RPMI8226 (cell line): ENCODE measurements around the gene S100A16.
A peak's percentile ranks its signal among the peaks of the same experiment; 100 is the strongest.
"Not testable (repeated sequence)": the region's sequence is repeated elsewhere in the genome, so short reads cannot be mapped to it uniquely, and the experiment has no call there.

ENCODE experiments used
- DNase-seq: peaks from one replicate; pipeline ENCODE4 v3.0.0-alpha.2; 2015

S100A16 gene

DNA sequence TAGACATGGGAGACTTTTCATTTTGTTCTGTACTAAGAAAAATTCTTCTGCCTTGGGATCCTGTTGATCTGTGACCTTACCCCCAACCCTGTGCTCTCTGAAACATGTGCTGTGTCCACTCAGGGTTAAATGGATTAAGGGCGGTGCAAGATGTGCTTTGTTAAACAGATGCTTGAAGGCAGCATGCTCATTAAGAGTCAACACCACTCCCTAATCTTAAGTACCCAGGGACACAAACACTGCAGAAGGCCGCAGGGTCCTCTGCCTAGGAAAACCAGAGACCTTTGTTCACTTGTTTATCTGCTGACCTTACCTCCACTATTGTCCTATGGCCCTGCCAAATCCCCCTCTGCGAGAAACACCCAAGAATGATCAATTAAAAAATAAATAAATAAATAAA, 29.4 kb downstream of the S100A16 start:
- DNase-seq: not testable (repeated sequence)

DNA sequence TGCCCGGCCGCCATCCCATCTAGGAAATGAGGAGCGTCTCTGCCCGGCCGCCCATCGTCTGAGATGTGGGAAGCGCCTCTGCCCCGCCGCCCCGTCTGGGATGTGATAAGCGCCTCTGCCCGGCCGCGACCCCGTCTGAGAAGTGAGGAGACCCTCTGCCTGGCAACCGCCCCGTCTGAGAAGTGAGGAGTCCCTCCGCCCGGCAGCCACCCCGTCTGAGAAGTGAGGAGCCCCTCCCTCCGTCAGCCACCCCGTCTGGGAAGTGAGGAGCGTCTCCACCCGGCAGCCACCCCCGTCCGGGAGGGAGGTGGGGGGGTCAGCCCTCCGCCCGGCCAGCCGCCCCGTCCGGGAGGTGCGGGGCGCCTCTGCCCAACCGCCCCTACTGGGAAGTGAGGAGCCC, 30.1 kb downstream of the S100A16 start:
- not testable (repeated sequence) for DNase-seq

DNA sequence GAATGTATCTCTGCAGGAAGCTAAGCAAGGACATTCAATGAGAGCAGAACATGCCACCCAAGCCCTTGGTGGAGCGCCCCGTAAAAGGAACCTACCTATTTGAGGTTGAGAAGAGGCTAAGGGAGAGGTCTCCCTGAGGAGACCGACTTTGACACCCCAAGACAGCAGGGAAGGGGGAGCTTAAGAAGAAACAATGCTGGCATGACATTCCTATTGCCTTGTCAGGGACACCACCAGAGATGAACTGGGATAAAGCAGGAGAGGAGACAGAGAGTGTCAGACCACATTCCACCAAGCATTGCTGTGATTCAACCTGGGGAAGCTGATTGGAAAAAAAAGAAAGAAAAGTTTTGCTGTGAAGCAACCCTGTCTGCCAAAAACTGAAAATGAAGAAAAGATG, 34.0 kb downstream of the S100A16 start:
- no peak for DNase-seq

DNA sequence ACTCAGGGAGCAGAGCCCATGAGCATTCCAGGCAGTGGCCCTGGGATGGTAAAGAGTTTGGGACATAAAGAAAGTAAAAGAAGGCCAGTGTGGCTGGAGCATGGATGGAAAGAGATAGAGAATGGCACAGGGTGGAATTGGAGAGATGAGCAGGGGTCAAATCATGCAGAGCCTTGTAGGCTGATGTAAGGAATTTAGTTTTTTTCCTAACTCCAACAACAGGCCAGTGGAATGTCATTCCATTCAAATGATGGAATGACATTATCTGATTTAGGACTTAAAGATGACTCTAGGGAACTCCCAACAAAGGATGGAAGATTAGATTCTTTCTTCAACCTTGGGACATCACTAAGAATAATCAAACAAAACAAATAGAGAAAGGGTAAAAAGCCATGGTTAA, 34.4 kb downstream of the S100A16 start:
- DNase-seq: no peak

DNA sequence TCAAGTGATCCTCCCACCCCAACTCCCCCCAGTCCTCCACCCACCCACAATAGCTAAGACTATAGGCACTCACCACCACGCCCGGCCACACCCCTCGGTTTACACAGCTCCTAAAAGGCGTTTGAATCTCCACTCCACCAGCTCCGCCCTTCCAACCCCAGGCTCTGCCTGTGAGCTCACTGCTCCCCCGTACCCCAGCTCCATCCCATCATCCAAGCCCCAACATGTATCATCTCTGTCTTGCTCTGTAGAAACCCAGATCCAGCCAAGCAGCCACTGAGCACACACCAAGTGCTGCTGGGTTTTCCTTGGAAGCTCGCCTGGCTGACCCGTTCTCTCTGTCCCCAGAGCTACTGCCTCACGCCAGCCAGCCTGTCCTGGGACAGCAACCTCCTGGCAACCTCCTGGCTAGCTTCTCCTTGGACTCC, 35.3 kb downstream of the S100A16 start:
- DNase-seq: no peak

DNA sequence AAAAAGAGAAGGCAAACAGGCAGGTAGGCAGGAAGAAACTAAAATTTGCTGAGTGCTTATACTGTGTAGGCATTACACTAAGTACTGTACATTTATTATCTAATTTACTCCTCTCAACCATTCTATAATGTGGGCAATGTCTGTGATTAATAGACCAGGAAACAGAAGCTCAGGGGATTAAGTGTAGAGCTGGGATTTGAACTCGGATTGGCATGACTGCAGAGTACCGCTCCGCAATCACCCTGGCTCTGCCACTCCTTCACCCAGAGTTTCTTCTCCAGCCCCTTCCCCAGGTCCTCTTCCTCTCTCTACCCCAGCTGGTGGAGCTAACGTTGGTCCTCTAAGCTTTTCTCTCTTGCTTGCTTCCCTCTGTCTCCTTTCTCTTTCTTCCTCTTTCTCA, 35.8 kb downstream of the S100A16 start:
- no peak for DNase-seq

DNA sequence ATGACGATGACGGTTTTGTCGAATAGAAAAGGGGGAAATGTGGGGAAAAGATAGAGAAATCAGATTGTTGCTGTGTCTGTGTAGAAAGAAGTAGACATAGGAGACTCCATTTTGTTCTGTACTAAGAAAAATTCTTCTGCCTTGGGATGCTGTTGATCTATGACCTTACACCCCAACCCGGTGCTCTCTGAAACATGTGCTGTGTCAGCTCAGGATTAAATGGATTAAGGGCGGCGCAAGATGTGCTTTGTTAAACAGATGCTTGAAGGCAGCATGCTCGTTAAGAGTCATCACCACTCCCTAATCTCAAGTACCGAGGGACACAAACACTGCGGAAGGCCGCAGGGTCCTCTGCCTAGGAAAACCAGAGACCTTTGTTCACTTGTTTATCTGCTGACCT, 37.4 kb downstream of the S100A16 start:
- DNase-seq: not testable (repeated sequence)

DNA sequence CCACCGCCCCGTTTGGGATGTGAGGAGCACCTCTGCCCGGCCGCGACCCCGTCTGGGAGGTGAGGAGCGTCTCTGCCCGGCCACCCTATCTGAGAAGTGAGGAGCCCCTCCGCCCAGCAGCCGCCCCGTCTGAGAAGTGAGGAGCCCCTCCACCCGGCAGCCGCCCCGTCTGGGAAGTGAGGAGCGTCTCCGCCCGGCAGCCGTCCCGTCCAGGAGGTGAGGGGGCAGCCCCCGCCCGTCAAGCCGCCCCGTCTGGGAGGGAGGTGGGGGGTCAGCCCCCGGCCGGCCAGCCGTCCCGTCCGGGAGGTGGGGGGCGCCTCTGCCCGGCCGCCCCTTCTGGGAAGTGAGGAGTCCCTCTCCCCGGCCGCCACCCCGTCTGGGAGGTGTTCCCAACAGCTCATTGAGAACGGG, 37.9 kb downstream of the S100A16 start:
- DNase-seq: not testable (repeated sequence)

DNA sequence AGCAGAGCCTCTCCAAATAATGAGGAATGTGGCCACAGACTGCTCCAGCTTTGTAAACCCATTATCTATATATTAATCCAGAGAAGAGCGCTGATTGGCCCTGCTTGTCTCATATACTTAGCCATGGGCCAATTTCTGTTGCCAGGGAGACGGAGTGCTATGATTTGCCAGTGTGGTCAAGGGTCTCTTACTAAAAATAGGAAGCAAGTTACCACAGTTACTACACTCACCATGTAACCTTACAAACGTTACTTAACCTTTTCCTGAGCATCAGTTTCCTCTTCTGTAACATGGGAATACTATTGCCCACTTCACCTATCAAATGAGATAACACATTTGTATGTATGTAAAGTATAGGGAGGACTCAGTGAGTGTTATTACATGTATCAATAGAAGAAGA, 39.6 kb downstream of the S100A16 start:
- no peak for DNase-seq

DNA sequence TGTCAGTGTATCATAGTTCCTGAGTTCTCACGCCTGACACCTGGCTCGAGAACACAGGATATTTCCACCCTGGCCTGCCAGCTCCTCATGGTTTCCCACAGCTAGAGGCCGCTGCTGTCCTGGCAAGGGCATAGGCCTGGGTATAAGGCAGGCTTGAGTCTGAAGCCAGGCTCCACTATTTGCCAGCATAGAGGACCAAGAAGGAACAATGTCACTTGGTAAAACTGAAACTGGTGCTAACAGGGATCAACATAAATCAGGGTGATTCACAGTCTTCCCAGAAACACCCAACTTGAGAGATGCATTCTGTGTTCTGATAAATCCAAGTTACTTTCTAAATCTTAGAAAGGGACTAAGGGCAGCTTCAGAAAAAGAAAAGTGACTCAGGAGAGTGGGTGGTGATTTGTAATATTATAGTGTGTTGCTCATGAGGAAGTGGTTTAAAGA, 40.3 kb downstream of the S100A16 start:
- DNase-seq: peak; percentile 90

DNA sequence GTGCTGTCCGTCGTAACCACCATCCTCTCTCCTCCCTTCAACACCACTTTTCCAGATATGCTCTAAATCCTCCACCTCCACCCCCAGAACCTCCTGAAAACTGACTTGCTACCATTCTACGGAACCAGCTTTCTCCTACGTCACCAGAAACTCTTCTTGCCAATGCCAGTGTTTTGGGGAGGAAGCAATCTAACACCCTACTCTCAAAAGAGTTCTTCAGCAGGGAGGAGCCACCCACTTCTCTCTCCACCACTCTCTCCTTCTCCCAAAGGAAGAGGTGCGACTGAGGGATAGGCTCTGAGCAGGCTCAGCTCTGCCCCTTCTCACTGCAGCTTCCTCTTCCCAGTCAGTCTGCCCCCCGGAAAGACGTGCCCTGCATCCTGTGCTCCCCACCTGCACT, 41.2 kb downstream of the S100A16 start:
- no peak for DNase-seq

DNA sequence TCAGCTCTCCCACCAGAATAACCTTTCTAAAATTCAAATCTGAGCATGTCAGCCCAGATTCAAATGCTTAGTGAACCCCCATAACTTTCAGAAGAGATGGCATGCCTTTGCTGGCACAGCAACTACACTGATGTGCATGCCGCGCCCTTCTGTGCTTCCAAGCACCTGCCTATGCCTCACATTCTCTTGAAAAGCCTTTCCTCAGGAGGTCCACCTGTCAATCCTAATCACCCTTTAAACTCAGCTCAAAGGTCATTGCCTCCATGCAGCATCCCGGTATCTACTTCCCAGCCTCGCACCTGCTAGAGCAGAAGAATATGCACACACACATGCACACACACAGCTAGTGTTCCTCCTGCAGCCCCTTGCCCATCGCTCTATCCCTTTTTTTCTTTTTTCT, 42.1 kb downstream of the S100A16 start:
- no peak for DNase-seq

DNA sequence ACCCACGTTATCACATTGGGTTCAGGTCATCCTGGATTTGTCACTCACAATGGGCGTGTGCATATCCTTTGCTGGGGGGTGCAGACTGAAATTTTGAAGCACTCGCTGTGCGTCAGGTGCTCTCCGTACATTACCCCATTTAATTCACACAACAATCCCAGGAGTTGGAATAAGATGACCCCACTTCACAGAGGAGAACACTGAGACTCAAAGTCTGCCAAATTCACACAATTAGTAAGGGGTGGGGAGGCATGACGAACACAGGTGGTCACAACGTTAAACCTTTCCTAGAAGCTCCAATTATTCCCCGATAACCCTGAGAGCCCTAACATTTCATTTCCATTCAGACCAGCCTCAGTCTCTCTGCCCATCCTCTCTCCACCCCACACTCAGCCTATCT, 43.5 kb downstream of the S100A16 start:
- no peak for DNase-seq

DNA sequence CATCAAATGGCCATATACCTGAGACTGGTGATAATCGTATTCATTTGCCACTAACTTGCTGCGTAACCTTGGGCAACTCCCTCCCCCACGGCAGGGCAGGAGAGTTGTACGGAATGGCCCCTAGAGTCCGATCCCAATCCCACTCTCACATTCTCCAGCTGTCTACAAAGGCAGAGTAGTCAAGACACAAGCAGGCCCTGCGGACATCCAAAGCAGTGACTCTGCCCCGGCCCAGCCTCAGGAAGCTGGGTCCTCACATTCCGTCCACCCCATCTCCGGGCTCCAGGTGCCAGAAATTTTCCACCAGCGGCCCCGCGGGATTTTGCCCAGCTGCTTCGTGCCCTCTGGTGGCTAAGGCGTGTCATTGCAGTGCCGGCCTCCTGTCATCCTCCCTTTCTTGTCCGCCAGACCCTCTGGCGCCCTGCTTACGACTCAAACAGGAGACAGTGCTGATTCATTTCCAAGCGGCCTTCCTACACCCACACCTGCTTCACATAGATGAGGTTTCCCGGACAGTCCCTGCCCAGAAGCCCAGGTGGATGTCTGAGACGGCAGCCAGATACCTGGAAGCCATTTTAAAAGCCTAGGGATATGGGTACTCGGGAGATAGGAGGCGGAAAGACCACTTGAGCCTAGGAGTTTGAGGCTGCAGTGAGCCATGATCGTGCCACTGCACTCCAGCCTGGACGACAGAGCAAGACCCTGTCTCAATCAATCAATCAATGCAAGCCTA, 44.4 kb downstream of the S100A16 start:
- peak; percentile 91 for DNase-seq

DNA sequence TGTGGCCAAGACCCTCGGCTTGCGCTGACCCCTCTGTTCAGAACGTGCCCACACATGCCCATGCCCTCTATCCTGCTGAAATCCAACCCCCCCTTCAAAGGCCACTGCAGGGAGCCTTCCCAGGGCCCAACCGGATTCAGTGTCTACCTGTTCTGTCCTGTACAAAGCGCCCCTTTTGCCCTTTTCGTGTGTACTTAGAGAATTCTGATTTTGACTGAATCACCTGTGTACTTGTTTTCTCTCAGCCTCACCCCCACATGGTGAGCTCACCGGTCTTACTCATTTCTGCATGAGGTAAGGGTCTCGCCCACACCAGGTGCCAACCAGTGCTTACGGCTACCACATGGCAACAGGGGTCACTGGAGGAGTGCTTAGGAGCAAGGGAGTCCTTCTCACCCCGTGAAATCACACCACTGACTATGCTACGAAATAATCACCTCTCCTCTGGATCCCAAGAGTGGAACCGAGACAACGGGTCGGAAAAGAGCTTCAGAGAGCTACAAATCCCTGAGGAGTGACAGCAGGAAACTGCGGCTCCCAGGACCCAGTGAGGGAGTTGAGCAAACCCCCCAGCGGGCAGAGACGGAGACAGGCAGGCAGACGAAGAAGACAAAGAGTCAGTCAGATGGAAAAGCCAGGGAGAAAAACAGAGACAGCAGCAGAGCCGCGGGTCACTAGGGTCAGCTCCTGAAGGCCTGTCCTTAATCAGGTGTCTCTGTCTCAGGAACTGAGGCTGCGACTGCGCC, 45.1 kb downstream of the S100A16 start:
- no peak for DNase-seq

DNA sequence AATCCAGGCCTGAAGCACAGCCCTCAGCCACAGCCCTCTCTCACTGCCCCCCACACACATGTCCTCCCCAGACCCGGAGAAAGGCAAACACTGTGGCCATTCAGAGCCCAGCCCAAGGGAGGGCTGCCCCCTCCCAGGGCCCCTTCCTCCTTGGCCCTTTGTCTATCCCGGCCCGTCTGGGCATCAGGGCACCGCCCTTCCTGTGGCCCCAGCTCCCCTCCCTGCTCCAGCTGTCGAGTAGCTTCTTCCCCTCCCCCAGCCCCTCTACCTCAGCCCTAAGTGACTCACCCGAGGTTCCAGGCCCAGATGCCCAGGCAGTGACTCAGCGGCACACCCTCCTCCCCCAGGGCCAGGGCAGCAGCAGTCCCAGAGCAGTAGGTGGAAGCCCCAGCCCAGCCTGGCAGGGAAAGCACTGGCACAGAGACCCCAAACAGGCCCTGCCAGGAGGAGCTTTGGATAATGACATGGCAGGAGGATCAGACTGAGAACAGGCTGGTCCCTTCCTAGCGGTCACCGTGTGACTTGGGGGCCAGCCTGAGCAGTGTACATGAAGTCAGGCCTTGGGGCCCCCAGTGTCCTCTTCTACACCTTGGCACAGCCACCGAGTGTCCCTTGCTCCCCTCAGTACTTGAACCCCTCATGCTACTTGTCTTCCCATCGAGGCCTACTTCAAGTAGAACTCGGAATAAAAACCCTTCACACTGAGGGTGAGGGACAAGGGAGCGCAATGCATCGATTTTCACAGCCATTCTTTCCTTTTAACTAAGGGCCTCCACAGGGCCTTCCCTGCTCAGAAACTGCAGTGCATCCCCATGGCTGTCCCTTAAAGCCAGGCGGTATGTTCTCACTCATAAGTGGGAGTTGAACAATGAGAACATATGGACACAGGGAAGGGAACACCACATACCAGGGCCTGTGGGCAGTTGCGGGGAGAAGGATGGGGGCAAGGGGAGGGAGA, 46.2 kb downstream of the S100A16 start:
- DNase-seq: peak; percentile 98

DNA sequence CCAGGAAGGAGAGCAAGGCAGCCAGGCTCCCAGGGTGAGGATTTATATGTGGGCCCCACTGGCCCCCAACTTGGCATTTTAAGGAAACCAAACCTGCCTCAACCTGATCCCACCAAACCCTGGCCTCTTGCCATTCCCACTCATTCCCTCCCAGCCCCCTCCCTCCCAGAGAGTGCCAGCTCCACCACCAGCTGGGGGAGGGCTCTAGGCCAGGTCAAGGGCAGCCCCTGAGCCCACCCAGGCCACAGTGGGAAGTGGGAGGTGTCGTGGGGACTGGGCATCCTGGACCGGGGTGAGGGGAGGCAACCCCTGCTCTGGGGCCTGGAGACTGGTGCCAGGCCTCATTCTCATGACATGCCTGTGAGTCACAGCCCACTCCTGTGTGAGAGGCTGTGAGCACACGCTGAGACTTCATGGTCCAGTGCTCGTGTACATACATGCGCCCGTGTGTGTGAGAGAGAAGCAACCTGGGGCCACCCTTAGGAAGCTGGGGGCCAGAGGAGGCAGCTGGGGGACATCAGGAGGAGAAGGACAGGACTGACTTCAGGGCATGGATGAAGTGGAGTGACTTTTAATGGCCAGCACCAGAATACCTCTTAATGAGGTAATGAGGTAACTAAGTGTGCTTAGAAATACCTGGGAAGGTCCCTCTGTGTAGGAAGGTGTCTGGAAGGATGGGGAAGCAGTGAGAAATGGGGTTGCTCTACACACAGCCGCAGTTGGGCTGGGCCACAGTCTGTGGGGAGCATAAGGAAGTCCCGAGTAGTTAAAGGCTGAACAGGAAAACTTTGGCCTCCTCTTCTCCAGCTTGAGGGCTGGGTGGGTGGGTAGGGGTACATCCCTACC, 47.2 kb downstream of the S100A16 start, which contains the start of gene S100A2:
TSS of gene S100A2 (minus strand) at position 316 of the 846 bp plus-strand sequence. CDS start 1,967 bp downstream, outside the sequence.
- no peak for DNase-seq

DNA sequence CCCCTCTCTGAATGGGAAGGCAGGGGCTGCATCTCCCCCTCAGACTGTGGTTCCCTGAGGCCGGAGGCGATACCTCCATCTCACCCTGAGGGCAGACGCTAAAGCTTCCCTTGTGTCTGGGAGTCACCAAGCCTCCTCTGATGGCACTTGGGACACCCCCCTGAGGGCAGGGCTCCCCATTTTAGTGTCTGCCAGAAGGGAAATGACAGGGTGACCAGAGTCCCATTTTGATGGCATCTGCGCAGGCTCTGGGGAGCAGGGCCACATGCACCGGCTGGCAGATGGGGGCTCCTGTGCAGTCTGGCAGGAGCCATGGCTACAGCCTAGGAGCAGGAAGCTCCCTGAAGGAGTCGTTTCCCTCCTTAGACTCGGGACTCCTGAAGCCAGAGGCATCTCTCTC, 48.9 kb downstream of the S100A16 start:
- DNase-seq: no peak

DNA sequence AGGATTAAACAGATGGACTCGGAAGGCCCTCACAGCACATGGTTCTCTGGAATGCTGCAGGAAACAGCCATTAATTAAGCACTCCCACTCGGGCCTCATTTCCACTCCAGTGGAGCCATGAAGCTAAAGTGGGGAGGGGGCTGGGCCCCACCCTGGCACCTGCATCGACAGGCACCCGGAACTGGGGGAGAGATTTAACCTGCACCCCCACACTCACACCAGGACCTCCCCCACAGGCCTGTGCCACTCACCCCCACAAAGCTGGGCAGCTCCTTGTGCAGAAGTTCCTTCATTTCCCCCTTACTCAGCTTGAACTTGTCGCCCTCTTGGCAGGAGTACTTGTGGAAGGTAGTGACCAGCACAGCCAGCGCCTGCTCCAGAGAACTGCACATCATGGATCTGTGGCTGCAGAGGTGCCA, 49.4 kb downstream of the S100A16 start:
- DNase-seq: no peak

DNA sequence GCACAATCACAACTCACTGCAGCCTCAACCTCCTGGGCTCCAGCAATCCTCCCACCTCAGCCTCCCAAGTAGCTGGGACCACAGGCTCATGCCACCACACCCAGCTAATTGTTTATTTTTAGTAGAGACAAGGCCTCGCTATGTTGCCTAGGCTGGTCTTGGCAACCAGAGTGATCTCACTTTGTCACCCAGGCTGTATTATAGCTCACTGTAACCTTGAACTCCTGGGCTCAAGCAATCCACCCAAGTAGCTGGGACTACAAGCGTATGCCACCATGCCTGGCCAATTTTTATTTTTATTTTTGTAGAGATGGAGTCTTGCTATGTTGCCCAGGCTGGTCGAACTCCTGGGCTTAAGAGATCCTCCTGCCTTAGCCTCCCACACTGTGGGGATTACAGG, 50.9 kb downstream of the S100A16 start:
- DNase-seq: not testable (repeated sequence)

DNA sequence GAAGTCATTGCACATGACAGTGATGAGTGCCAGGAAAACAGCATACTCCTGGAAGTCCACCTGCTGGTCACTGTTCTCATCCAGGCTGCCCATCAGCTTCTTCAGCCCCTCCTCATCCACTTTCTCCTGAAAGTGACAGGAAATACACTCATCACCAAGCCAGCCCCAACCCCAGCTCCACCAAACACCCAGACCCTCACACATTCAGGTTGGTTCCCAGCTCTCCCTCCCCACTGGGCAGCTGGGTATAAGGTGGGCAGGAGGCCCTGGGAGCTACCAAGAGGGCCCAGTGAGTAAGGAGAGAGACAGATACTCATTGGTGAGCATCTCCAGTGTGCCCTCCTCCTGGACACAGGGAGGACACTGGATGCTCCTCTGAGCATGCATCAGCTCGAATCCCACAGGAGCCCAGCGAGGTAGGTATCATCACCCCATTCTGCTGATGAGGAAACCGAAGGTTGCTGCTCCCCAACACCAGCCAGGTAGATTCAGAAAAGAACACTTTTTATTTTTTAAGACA, 51.4 kb downstream of the S100A16 start:
- DNase-seq: no peak
